Raji (cell line): ENCODE results near the gene SLC3A2.

Source experiments
- POLR2A ChIP-seq: IDR thresholded peaks from 2 replicates; pipeline ENCODE4 v1.6.1; 2011; ENCODE audit warnings: low read depth, low read length, control low read depth; ENCODE audit not compliant: insufficient read depth

The SLC3A2 gene

DNA sequence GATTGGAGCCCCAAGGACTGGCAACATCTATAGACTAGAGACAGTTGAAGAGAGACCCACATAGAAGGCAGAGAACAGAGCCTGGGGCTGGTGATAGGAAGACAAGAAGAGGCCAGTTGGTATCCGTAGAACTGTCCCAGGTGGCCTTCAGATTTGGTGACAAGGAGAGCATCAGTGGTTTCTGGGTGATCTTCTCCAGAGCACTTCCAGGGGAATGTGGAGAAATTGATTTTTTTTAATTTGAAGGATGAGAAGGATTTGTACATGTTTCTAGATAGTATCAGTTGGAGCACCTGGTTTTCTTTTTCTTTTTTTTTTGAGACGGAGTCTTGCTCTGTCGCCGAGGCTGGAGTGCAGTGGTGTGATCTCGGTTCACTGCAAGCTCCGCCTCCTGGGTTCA is 14.8 kb downstream of the SLC3A2 start:
- no peak for TF ChIP-seq POLR2A

DNA sequence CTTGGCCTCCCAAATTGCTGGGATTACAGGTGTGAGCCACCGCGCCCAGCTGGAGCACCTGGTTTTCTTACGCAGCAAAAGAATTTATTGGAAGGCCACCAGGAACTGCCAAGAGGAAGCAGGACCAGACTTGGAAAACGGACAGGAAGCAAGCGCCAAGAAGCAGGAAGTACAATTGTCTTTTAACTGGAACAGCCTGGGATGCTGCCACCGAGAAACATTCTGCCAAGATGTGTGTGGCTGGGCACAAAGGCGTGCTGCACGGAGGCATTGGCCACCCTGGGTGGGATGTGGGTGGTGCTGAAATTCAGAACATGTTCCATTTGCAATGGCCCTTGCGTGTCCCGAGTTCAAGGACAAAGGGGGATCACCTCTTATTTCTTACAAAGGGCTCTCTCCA is 15.4 kb downstream of the SLC3A2 start:
- TF ChIP-seq POLR2A = no peak

DNA sequence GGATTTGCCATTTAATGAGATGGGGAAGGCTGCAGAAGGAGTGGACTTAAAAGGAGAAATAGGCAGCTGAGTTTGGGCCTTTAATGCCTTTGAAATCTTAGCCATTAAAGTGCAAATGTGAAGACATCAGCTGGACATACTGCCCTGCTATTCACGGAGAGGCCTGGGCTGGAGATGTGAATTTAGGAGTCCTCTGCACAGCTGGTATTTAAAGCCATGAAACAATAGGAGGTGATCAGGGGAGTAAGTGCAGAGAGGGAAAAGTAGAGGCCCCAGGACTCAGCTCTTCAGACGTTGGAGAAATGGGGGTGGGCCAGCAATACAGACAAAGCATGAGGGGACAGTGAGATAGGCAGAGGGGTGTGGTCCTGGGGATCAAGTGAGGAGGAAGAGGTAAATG is 16.6 kb downstream of the SLC3A2 start:
- TF ChIP-seq POLR2A = no peak

DNA sequence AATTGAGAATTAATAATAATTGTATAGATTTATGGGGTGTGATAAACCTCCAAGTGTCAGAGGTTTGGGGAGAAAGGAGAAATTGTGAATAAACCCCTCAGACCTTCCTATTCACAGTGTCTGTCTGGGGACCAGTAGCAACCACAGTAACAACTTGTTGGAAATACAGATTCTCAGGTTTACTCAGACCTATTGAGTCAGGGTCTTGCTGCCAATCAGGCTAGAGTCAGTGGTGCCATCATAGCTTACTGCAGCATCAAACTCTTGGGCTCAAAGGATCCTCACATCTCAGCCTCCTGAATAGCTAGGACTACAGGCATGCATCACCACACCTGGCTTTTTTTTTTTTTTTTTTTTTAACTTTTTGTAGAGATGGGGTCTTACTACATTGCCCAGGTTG is 17.3 kb downstream of the SLC3A2 start:
- no peak for TF ChIP-seq POLR2A

DNA sequence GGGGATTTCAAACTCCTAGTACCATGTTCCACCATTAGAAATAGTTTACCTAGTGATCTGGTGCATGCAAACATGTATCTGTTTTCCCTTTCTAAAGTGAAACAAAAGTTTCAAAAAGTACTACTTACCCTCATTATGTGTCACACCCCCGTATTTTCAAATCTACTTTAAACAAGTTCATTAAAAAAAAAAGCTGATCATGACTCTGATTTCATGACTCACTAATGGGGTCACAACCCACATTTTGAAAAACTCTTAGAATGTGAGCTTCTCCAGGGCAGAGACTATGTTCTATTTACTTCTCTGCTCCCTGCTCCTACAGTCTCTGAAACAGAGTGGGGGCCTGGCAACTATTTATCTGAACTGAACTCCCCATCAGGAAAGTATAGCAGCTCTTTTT is 22.2 kb downstream of the SLC3A2 start:
- no peak for TF ChIP-seq POLR2A

DNA sequence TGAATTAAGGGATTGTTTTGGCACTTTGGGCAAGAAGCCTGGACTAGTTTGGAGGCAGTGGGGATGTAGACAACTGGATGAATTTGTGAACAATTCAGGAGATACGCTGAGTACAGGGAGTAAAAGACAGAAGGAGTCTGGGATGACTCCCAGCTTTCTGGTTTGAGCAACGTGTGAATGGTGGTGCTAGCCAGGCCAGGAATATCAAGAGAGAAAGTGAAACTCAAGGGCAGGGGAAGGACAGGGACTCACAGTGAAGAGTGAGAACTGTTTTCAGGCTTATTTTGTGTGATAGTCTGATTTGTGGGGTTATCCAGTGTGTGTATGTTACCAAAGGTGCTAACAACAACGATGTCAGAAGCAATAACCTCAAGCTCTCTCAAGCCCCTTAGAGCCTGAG is 24.6 kb downstream of the SLC3A2 start:
- TF ChIP-seq POLR2A = no peak

DNA sequence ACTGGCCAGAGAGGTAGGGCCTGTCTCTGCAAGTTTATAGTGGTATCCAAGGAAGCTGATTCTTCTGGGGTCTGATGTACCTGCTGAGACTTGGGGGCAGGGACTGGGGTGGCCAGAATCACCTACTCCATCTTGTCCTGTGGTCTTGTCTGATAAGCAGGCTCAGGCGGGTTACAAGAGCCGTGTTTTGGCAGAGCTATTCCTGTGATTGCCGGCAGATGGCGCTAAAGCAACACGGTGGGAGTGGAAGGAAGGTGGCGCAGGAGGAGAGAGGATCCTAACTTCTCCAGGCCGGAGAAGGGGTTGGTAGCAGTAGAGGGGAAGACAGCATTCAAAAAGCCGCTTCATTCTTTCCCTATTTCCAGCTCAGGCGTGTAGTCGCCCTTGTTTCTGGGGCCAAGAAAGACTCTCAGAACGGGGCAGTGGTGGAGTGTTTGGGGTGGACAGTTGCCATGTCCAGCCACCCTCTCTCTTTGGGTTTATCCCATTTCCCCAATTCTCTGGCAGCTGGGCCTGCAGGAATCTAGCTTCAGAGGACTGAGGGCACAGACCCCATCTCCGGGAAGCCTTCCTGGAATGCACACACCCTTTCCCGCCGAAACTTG is 25.3 kb downstream of the SLC3A2 start:
- no peak for TF ChIP-seq POLR2A

DNA sequence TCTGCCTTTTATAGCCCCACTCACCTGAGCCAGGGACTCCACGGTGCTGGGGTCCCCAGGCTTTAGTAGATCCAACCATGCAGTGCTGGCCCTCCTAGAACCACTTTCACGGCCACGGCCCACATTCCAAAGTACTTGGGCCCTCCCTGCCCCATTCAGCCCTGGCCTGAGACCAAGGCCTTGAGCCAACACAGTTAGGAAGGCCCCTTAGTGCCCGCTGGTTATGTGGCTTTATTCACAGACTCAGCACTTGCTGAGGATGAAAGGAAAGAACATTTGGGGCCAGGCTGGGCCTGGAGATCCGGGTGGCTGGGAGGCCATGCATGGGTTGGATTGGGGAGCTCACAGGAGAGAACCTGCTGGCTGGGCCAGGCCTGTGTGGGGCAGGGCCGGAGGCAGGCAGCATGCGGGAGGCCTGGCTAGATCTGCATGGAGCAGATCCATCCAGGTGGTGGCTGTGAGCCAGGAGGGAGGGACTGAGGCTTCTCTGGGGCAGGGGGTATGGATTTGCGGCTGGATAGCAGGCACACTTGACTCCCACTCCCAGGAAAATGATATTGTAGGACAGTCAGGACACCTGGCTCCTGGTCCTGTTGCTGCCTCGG is 27.9 kb downstream of the SLC3A2 start:
- TF ChIP-seq POLR2A = no peak

DNA sequence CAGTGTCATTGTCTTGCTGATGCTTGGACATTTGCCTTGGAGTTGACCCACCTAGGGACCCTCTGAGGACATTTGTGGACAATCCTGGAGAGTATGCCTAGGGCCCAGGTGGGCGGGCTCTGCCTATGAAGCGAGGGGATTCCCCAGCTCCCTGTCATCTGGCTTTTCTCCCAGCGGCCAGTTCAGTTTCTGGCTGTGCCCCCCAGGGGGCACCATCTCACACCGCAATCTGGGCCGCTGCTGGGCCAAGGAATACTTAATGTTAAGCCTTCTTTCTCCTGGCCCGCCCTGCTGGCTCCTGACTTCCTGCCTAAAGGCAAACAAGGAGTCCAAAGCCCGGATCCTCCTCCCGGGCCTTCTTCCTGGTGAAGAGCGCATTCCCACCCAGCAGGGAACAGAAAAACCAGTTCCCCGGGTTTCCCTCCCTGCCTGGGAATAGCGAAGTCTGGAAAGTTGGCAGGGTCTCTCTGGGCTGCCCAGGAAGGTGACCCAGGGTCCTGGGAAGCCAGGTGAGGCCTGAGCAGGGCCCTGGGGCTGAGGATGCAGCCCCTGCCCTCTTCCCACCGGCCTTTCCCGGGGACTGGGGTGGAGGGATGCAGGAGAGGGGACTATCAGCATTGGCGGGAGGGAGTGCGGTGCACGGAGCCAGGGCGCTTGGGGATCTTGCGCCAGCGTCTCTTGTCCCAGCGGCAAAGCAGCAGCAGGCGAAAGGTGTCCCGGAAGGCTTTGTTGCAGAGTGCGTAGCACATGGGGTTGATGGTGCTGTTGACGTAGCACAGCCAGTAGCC is 28.6 kb downstream of the SLC3A2 start:
- no peak for TF ChIP-seq POLR2A

DNA sequence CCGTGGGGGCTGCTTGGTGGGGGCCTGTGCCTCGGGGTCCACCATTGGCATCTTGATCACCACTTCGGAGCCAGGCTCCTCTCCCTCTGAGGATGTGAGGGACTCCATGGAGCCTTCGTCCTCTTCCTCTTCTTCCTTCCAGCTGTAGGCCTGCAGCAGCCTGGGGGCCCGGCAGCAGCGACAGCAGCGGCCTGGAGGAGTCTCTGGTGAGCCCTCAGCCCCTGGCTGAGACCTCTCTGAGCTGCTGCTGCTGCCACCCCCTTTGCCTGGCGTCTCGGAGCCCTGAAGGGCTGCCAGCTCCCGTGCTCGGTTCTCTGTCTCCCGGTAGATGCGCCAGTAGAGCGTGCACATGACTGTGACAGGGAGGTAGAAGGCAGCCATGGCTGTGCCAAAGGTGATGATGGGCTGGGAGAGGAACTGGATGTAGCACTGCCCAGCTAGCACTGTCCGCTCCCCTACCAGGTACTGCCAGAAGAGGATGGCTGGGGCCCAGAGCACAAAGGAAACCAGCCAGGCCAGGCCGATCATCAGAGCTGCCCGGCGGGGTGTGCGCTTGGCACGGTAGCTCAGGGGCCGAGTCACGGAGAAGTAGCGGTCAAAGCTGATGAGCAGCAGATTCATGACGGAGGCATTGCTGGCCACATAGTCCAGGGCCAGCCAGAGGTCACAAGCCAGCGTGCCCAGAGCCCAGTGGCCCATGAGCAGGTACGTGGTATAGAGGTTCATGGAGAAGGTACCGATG is 29.6 kb downstream of the SLC3A2 start:
- no peak for TF ChIP-seq POLR2A

DNA sequence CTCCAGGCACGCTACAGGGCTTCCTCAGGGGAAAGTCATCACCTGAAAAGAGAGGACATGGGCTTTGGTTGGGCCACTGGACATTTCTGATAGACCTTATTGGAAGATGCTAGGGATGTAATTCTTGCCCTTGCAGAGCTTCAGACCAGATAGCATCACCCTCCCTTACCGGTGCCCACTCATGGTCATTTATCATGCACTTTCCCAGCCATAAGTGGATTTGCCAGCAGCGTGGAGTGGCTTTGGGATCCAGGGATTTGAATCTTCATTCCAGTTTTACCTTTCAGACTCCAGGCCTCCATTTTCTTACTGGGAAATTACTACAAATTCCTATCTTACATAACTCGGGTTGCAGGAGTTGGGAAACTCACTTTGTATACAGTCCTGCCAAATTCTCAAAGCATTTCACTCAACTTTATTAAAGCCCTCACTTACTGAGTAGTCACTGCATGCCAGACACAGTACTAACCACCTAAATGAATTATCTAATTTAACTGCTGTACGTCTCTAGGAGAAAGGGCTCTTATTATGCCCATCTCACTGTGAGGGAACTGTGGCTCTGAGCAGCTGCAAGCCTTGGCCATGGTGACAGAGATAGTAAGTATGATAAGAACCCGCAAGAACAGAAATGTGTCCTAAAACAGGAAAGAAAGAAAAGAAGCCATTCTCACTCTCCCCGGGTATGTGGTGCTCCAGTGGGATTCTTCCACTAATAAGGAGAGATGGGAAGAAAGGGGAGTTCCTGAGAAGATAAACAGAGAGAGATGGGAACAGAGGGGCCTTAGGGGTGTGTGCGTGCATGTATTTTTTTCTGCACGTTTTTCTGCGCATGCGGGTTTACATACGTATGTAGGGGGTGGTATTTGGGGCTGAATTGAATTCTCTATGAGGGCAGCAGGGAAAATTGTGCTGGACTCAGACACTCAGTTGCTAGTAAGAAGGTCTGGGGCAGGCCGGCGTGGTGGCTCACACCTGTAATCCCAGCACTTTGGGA is 30.7 kb downstream of the SLC3A2 start:
- no peak for TF ChIP-seq POLR2A

DNA sequence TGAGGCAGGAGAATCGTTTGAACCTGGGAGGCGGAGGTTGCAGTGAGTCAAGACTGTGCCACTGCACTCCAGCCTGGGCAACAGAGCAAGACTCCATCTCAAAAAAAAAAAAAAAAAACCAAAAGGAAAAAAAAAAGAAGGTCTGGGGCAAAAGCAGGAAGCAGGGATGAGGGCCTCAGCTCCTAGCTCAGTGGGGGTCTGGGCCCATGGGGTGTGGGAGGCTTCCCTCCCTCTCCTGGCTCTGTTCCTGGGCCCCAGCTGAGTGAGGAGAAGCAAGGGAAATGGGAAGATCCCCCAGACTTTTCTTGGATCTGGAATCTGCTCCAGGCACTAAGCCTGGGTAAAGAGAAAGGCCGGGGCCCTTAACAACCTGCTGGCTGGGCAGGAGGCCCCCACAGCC is 31.6 kb downstream of the SLC3A2 start:
- TF ChIP-seq POLR2A = no peak

DNA sequence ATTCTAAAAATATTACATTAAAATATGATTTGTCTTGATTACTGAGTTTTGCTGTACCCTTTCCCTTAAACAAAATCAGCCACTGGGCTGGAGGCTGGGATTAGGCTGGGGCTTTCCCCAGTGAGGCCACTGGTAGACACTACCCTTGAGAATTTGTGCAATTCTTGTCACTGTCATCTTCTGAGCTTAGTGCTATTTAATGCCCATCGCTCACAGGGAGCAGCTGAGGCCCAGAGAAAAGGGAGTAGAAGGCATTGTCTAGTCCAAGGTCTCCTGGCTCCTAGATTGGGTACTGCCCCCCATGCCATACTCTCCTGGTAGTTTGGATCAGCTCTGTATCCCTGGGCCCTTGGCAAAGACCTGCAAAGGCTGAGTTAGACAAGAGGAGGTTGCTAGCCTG is 33.7 kb downstream of the SLC3A2 start:
- no peak for TF ChIP-seq POLR2A

DNA sequence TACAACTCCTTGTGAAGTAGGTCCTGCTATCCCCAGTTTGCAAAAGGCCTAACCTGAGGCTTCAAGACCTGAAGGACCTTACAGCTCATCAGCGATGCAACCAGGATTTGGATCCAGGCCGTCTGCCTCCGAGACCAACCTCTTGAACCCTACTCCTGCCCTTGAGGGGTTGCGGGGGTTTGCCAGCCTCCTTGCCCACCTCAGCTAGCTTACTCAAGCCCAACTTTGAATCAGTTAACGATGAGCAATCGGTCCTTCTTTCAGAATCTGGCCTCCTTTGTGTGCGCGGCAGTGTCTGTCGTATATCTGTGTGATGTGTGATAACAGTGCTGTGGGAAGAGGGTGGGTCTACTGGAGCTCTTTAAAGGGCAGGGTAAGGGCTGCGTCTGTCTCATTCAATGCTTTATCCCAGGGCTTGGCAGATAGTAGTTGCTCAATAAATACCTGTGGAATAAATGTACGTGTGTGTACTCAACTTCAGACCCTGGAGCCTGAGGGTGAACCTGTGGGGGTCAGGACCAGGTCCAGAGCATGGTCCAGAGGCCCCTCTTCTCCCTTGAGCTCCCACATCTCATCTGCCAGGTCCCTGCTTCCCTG is 37.3 kb downstream of the SLC3A2 start:
- TF ChIP-seq POLR2A = no peak

DNA sequence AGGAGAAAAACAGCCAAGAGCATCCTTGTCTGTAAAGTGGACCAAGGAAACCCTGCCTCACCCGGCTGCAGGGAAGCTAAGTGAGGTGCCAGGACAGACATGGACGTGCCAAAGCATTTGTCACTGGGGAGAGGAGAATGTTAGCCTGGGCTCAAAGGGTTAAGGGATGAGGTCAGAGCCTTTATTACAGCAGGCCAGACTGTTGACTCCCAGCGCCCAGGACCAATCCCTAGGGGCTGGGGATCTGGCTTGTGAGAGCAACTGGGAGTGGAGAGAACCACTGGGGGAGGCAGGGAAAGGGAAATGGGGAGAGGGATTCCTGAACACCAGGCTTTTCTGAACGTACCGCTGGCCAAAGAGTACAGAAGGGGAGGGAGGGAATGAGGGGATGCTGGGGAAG is 37.8 kb downstream of the SLC3A2 start:
- TF ChIP-seq POLR2A = no peak

DNA sequence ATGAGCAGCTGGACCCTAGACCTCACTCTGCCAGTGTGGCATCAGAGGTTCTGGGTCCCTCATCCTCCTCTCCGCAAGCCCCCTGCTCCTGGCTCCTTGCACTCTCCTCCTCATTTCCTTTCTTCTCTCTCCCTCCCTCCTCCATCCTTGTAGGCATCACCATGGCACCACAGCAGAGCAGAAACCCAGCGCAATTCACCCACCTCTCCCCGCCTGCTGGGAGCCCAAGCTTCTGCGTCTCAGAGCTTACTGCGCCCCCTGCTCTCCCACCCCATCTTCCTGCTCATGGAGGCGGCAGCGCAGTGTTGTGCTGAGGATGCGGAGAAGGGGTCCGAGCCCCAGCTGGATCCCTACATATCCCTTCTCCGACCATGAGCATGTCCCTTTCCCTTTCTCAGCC is 38.8 kb downstream of the SLC3A2 start:
- no peak for TF ChIP-seq POLR2A
